GM19324 (cell line): Measurements from ENCODE around the gene PAFAH1B1.

Experiments
- ATAC-seq: cut with Tn5 transposase; IDR thresholded peaks from one replicate; pipeline ENCODE4 v1.9.1; 2021; ENCODE audit warnings: mild to moderate bottlenecking, moderate library complexity; ENCODE audit not compliant: unreplicated experiment, low FRiP score

The PAFAH1B1 gene

GRCh38 chr17:2712300-2713043 is 119.0 kb downstream of the PAFAH1B1 start:
- ATAC-seq, result no peak

GRCh38 chr17:2713881-2714280 is 120.4 kb downstream of the PAFAH1B1 start:
- no peak for ATAC-seq

- no peak for ATAC-seq
Measured at GRCh38 chr17:2716649-2717048, 123.2 kb downstream of the PAFAH1B1 start.

- ATAC-seq, result no peak
Measured at GRCh38 chr17:2718150-2718938, 124.9 kb downstream of the PAFAH1B1 start.

- ATAC-seq, result no peak
Measured at GRCh38 chr17:2719861-2720260, 126.4 kb downstream of the PAFAH1B1 start.

- ATAC-seq, result no peak
Measured at GRCh38 chr17:2721603-2722002, 128.1 kb downstream of the PAFAH1B1 start.

- ATAC-seq, result no peak
Measured at GRCh38 chr17:2722611-2723010, 129.2 kb downstream of the PAFAH1B1 start.

GRCh38 chr17:2723505-2723996 is 130.1 kb downstream of the PAFAH1B1 start:
- ATAC-seq, result no peak

GRCh38 chr17:2723997-2724783 is 130.7 kb downstream of the PAFAH1B1 start:
- ATAC-seq, result no peak

GRCh38 chr17:2724784-2725164 is 131.3 kb downstream of the PAFAH1B1 start:
- ATAC-seq, result no peak

GRCh38 chr17:2730764-2731353 is 137.4 kb downstream of the PAFAH1B1 start:
- ATAC-seq, result no peak

- ATAC-seq, result no peak
Measured at GRCh38 chr17:2731807-2732206, 138.4 kb downstream of the PAFAH1B1 start.

- no peak for ATAC-seq
Measured at GRCh38 chr17:2734939-2735338, 141.5 kb downstream of the PAFAH1B1 start.
